NOMO-1 (cell line): ENCODE data around the gene HOXC13.

Experiments
- DNase-seq, 2 experiments: peaks; one replicate each; lab custom pipeline; 2025; ENCODE audit not compliant: unreplicated experiment in 2 of 2; lab: John Stamatoyannopoulos, UW

The HOXC13 gene

GRCh38 chr12:53992377-53992889, 53.8 kb downstream of the HOXC13 start:
- DNase-seq = no peak

GRCh38 chr12:53993162-53994008, 54.8 kb downstream of the HOXC13 start:
- no peak for DNase-seq

GRCh38 chr12:53994009-53994263, 55.3 kb downstream of the HOXC13 start:
- DNase-seq = no peak

GRCh38 chr12:53994264-53995001, 55.8 kb downstream of the HOXC13 start:
- no peak for DNase-seq

GRCh38 chr12:53995002-53995377, 56.4 kb downstream of the HOXC13 start:
- DNase-seq = no peak

GRCh38 chr12:53995378-53996239, 57.0 kb downstream of the HOXC13 start:
- peak; percentile 45 to 51 for DNase-seq
